Upper lobe of left lung (tissue), 4 donors: Measurements from ENCODE around the gene ODAD4.

ENCODE experiments used
- CTCF ChIP-seq, 6 experiments: fragments of 450-650 bp in 4 of 6; fragments of 200-600 bp in 2 of 6; sonication (generic) in 2 of 6; IDR thresholded peaks; one replicate each; pipeline ENCODE4 v1.5.1; 2016 to 2019; ENCODE audit warnings: antibody characterized with exemption in 6 of 6
- EP300 ChIP-seq, 4 donors: sonication (generic); formaldehyde crosslinking; IDR thresholded peaks; one replicate each; pipeline ENCODE4 v1.5.1; 2017; ENCODE audit warnings: antibody characterized with exemption in 4 of 4, control low read depth in 2 of 4
- POLR2A ChIP-seq, 4 donors: fragments of 450-650 bp; IDR thresholded peaks; one replicate each; pipeline ENCODE4 v1.5.1; 2016 to 2017; ENCODE audit warnings: antibody characterized with exemption in 4 of 4, mild to moderate bottlenecking in 2 of 4
- POLR2AphosphoS5 ChIP-seq, 2 donors: sonication (generic); formaldehyde crosslinking; IDR thresholded peaks; one replicate each; pipeline ENCODE4 v1.5.1; 2017; ENCODE audit warnings: antibody characterized with exemption in 2 of 2

- TF ChIP-seq POLR2A (IDR thresholded peaks at IDR 0.05), result no peak
- no peak for TF ChIP-seq CTCF (IDR thresholded peaks at IDR 0.05)
- no peak for TF ChIP-seq POLR2AphosphoS5 (IDR thresholded peaks at IDR 0.05)
- no peak for TF ChIP-seq EP300 (IDR thresholded peaks at IDR 0.05)
These were observed 72.4 kb downstream of the ODAD4 start for GRCh38 chr17:42002792-42003301.
